Osteoblast (primary cell): Measurements from ENCODE around the gene SOAT1. TPM values are rescaled to one million over a fixed set of nuclear protein-coding genes. Genes with fewer than 3 reads are reported as not detected.
"Not testable (repeated sequence)": the region's sequence is repeated elsewhere in the genome, so short reads cannot be mapped to it uniquely, and the experiment has no call there.

ENCODE experiments used
- DNase-seq: peaks from one replicate; pipeline ENCODE4 v3.0.0; 2011; ENCODE audit warnings: low spot score, mixed read lengths; ENCODE audit not compliant: insufficient read length; ENCODE audit errors: missing footprints
- H2AFZ ChIP-seq: 2 replicates; pipeline ENCODE4 v1.6.0; 2011; ENCODE audit warnings: mild to moderate bottlenecking, low read length
- H3K27ac ChIP-seq: 2 replicates; pipeline ENCODE4 v1.5.1; 2011; ENCODE audit warnings: mild to moderate bottlenecking, low read depth, low read length, moderate library complexity
- H3K27me3 ChIP-seq: 2 replicates; pipeline ENCODE4 v1.6.0; 2012; ENCODE audit warnings: mild to moderate bottlenecking, control low read depth, inconsistent platforms, low read length, moderate library complexity; ENCODE audit not compliant: insufficient read depth
- H3K36me3 ChIP-seq: 2 replicates; pipeline ENCODE4 v1.5.1; 2011; ENCODE audit warnings: mild to moderate bottlenecking, low read length, control low read depth, moderate library complexity; ENCODE audit not compliant: insufficient read depth
- H3K4me1 ChIP-seq: 2 replicates; pipeline ENCODE4 v1.5.1; 2011; ENCODE audit warnings: mild to moderate bottlenecking, low read length, control low read depth, moderate library complexity; ENCODE audit not compliant: insufficient read depth
- H3K4me2 ChIP-seq: 2 replicates; pipeline ENCODE4 v1.6.0; 2011; ENCODE audit warnings: mild to moderate bottlenecking, low read length; ENCODE audit not compliant: insufficient read depth
- H3K4me3 ChIP-seq: fragments of 200-600 bp; sonication (generic); 3 replicates; pipeline ENCODE4 v1.5.1; 2012; ENCODE audit warnings: mild to moderate bottlenecking, low read length, inconsistent platforms; ENCODE audit not compliant: insufficient read depth
- H3K79me2 ChIP-seq: 2 replicates; pipeline ENCODE4 v1.6.0; 2012; ENCODE audit warnings: mild to moderate bottlenecking, low read length, control low read depth, inconsistent platforms; ENCODE audit not compliant: insufficient read depth
- H3K9me3 ChIP-seq: 2 replicates; pipeline ENCODE4 v1.5.1; 2011; ENCODE audit warnings: low read depth, low read length, control low read depth
- H4K20me1 ChIP-seq: 2 replicates; pipeline ENCODE4 v1.6.0; 2012; ENCODE audit warnings: mild to moderate bottlenecking, low read length, control low read depth; ENCODE audit not compliant: insufficient read depth
- total RNA-seq: library from RNA; depleted of rRNA; stranded (reverse); fragments of >200 nt; gene quantifications from 2 replicates; pipeline ENCODE4 v1.2.3, GENCODE V29; 2012
- TF ChIP-seq, protein P1 (sequence below): IDR thresholded peaks from 2 replicates; pipeline ENCODE4 v1.5.1; 2011; ENCODE audit warnings: mild to moderate bottlenecking, low read depth, low read length, moderate library complexity; ENCODE audit errors: extremely low read depth

SOAT1 gene
- 40.2 and 41.8 TPM in 2 replicates for total RNA-seq

DNA sequence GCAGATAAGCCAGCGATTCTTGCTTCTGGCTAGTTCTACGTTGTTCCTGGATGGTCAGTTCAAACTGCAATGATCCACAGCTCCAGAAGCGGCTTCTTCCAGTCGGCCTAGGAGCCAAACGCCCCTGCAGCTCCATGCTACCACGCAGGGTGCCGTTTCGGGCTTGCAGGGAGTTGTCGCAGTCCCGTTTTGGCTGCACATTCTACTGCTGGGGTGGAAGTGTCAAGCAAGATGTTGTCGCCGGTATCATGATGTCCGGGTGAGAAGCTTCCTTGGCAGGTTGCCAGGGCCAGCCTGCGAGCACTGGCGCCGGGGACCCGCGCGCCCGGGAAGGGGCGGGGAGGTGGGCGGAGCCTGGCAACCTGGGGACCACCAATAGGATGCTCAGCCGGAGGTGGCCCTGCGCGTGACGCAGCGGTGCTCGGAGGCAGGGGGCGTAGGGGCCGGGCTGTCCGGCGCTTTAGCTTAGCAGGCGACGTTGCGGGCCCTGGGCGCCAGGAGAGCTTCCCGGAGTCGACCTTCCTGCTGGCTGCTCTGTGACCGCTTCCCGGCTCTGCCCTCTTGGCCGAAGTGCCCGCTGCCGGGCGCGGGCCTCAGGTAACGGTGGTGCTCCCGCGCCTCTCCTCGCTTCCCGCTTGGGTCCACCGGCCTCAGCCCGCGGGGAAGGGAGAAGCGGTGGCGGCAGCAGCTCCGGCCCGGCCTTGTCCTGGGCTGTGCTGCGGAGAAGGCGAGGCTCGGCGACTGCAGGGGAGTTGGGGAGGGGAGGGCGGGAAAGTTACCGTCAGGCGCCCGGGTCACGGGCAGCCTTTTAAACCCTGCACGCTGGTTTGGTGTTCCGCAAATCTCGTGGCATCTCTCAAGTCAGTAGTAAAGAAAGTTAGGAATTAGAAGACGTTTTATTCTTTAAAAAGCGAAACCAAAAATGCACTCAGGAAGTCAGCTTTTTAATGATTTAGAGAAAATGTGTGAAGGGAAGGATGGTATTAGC, at the start of gene SOAT1:
SOAT1 (plus strand) TSS at position 458 of the 988 bp plus-strand sequence. CDS start 8,888 bp downstream, outside the sequence.
- Histone ChIP-seq H3K9me3 (no peaks in the 10 kb centered on the region), H3K4me3 (peak within 1 kb of the TSS; percentile 83), H3K27me3 (no peaks in the 10 kb centered on the region), H3K4me2 (peak within 1 kb of the TSS; percentile 89), H3K4me1 (peaks cover 7% of the 10 kb centered on the region), H3K27ac (peak within 1 kb of the TSS; percentile 71), H2AFZ (peak within 1 kb of the TSS; percentile 90), H3K36me3 (no peaks in the 10 kb centered on the region), H4K20me1 (peaks cover 23% of the 10 kb centered on the region), H3K79me2 (peaks cover 36% of the 10 kb centered on the region)
- TF ChIP-seq, protein P1, sequence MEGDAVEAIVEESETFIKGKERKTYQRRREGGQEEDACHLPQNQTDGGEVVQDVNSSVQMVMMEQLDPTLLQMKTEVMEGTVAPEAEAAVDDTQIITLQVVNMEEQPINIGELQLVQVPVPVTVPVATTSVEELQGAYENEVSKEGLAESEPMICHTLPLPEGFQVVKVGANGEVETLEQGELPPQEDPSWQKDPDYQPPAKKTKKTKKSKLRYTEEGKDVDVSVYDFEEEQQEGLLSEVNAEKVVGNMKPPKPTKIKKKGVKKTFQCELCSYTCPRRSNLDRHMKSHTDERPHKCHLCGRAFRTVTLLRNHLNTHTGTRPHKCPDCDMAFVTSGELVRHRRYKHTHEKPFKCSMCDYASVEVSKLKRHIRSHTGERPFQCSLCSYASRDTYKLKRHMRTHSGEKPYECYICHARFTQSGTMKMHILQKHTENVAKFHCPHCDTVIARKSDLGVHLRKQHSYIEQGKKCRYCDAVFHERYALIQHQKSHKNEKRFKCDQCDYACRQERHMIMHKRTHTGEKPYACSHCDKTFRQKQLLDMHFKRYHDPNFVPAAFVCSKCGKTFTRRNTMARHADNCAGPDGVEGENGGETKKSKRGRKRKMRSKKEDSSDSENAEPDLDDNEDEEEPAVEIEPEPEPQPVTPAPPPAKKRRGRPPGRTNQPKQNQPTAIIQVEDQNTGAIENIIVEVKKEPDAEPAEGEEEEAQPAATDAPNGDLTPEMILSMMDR, result no peak
- DNase-seq, result peak; percentile 97

- H2AFZ ChIP-seq, H3K79me2 ChIP-seq, DNase-seq, H3K4me1 ChIP-seq, H3K27ac ChIP-seq, H3K27me3 ChIP-seq, H3K4me3 ChIP-seq, H4K20me1 ChIP-seq, H3K9me3 ChIP-seq, H3K4me2 ChIP-seq, H3K36me3 ChIP-seq: not testable (repeated sequence)
Measured at GRCh38 chr1:179245426-179245825, 48.2 kb upstream of the SOAT1 start.

- no peak overlapping the region for H3K4me2 ChIP-seq
- H3K9me3 ChIP-seq, result no peaks in the 10 kb centered on the region
- no peak overlapping the region for H3K27ac ChIP-seq
- TF ChIP-seq, protein P1, result no peak
- no peaks in the 10 kb centered on the region for H3K27me3 ChIP-seq
- H3K79me2 ChIP-seq, result no peaks in the 10 kb centered on the region
- no peaks in the 10 kb centered on the region for H4K20me1 ChIP-seq
- no peaks in the 10 kb centered on the region for H3K36me3 ChIP-seq
- no peak for DNase-seq
- H2AFZ ChIP-seq, result no peak overlapping the region
- no peaks in the 10 kb centered on the region for H3K4me1 ChIP-seq
- H3K4me3 ChIP-seq, result no peak overlapping the region
Measured at GRCh38 chr1:179247923-179248322, 45.7 kb upstream of the SOAT1 start.

DNA sequence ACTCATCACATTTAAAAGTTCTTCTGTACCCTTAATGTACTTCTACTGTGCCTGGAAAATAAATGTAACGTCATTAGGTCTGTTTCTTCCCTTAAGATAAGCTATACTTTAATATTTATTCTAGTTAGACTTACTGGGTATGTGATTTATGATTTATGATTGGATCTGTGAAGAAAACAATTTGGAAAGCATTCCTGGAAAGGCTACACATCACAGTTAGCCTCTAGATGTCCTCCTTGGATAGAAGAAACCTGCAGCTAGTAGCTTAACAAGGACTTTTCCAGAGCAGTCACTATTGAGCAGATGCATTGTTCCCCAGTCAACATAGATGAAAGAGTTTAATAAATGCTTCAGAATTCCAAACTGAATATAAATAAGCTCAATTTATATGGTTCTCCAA, 41.9 kb upstream of the SOAT1 start:
- TF ChIP-seq, protein P1, result peak; percentile 65
- no peaks in the 10 kb centered on the region for H4K20me1 ChIP-seq
- H3K36me3 ChIP-seq, result no peaks in the 10 kb centered on the region
- H3K79me2 ChIP-seq, result no peaks in the 10 kb centered on the region
- H3K27me3 ChIP-seq, result no peaks in the 10 kb centered on the region
- H2AFZ ChIP-seq, result no peak overlapping the region
- H3K4me2 ChIP-seq, result no peak overlapping the region
- no peak overlapping the region for H3K27ac ChIP-seq
- H3K9me3 ChIP-seq, result no peaks in the 10 kb centered on the region
- no peaks in the 10 kb centered on the region for H3K4me1 ChIP-seq
- DNase-seq, result peak; percentile 77
- no peak overlapping the region for H3K4me3 ChIP-seq
